T-helper 2 cell treated with Interferon-gamma antibody and Interleukin-4, amounts not matched to agents 5 μg/mL and 100 μg/mL, for 36 hours (primary cell): ENCODE measurements around the gene ELAVL4.
"Not testable (repeated sequence)": the region's sequence is repeated elsewhere in the genome, so short reads cannot be mapped to it uniquely, and the experiment has no call there.

ENCODE experiments used
- DNase-seq: peaks from one replicate; pipeline ENCODE4 v3.0.0; 2021; ENCODE audit warnings: low spot score
- H3K27ac Mint-ChIP-seq: one replicate; pipeline ENCODE4 v1.8.0; 2021; ENCODE audit warnings: mild to moderate bottlenecking, mixed read lengths
- H3K27me3 Mint-ChIP-seq: one replicate; pipeline ENCODE4 v1.8.0; 2021; ENCODE audit warnings: low read depth, mixed read lengths
- H3K36me3 Mint-ChIP-seq: one replicate; pipeline ENCODE4 v1.8.0; 2021; ENCODE audit warnings: low read depth, mixed read lengths
- H3K4me1 Mint-ChIP-seq: one replicate; pipeline ENCODE4 v1.8.0; 2021; ENCODE audit warnings: low read depth, mixed read lengths
- H3K4me3 Mint-ChIP-seq: one replicate; pipeline ENCODE4 v1.8.0; 2022; ENCODE audit warnings: mild to moderate bottlenecking, moderate library complexity, mixed read lengths
- H3K9me3 Mint-ChIP-seq: one replicate; pipeline ENCODE4 v1.8.0; 2021; ENCODE audit warnings: mixed read lengths

Gene ELAVL4

DNA sequence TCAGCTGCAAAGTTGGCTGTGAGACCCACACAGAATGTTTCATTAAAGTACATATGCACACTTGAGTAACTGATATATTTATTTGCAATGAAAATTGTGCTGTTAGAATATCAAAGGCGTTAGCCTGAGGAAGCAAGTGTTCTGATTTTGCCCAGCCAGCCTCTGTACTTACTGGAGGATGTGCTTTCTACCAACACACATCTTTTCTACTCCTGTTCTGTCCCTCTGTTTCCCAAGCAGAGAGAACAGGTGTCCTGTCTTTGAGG, 31.4 kb downstream of the ELAVL4 start:
- Mint-ChIP-seq H3K4me3 (no peak overlapping the region), H3K36me3 (no peaks in the 10 kb centered on the region), H3K27me3 (no peaks in the 10 kb centered on the region), H3K27ac (no peak overlapping the region), H3K9me3 (no peaks in the 10 kb centered on the region), H3K4me1 (no peaks in the 10 kb centered on the region)
- DNase-seq, result no peak

- no peaks in the 10 kb centered on the region for H3K27me3 Mint-ChIP-seq
Measured at GRCh38 chr1:50147191-50147850, 38.6 kb downstream of the ELAVL4 start.

GRCh38 chr1:50148142-50148923, 39.6 kb downstream of the ELAVL4 start:
- Mint-ChIP-seq H3K4me1 (no peaks in the 10 kb centered on the region), H3K36me3 (no peaks in the 10 kb centered on the region), H3K27ac (no peak overlapping the region), H3K9me3 (no peaks in the 10 kb centered on the region), H3K27me3 (no peaks in the 10 kb centered on the region), H3K4me3 (no peak overlapping the region)
- no peak for DNase-seq

More at GRCh38 chr1:50147191-50147850, 38.6 kb downstream of the ELAVL4 start:
- Mint-ChIP-seq H3K36me3 (no peaks in the 10 kb centered on the region), H3K9me3 (no peaks in the 10 kb centered on the region), H3K27ac (no peak overlapping the region), H3K4me1 (no peaks in the 10 kb centered on the region), H3K4me3 (no peak overlapping the region)
- DNase-seq, result no peak

DNA sequence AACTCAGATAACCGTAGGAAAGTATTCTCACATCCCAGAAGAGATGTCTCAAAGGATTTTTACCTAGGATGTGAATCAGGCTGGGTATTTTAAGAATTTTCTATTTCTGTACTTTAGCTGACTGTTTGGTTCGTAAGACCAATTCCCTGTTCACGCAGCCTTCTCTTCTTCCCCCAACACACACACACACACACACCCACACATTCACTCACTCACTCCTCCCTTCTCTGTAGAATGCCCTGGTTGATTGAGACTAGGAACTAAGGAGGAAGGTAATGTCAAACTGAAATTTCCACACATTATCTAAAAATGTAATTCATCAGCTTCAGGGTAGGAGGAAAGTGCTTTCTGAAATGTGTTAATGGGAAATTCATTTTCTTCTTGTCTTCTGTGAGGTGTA, 43.5 kb downstream of the ELAVL4 start:
- Mint-ChIP-seq H3K4me3 (no peak overlapping the region), H3K4me1 (no peaks in the 10 kb centered on the region), H3K27ac (no peak overlapping the region), H3K27me3 (no peaks in the 10 kb centered on the region), H3K36me3 (no peaks in the 10 kb centered on the region), H3K9me3 (no peaks in the 10 kb centered on the region)
- DNase-seq, result no peak

GRCh38 chr1:50155541-50155940, 46.8 kb downstream of the ELAVL4 start:
- H3K27ac Mint-ChIP-seq, result no peak overlapping the region
- no peaks in the 10 kb centered on the region for H3K27me3 Mint-ChIP-seq
- no peaks in the 10 kb centered on the region for H3K4me1 Mint-ChIP-seq
- no peaks in the 10 kb centered on the region for H3K9me3 Mint-ChIP-seq
- no peak for DNase-seq
- H3K36me3 Mint-ChIP-seq, result no peaks in the 10 kb centered on the region
- no peak overlapping the region for H3K4me3 Mint-ChIP-seq

DNA sequence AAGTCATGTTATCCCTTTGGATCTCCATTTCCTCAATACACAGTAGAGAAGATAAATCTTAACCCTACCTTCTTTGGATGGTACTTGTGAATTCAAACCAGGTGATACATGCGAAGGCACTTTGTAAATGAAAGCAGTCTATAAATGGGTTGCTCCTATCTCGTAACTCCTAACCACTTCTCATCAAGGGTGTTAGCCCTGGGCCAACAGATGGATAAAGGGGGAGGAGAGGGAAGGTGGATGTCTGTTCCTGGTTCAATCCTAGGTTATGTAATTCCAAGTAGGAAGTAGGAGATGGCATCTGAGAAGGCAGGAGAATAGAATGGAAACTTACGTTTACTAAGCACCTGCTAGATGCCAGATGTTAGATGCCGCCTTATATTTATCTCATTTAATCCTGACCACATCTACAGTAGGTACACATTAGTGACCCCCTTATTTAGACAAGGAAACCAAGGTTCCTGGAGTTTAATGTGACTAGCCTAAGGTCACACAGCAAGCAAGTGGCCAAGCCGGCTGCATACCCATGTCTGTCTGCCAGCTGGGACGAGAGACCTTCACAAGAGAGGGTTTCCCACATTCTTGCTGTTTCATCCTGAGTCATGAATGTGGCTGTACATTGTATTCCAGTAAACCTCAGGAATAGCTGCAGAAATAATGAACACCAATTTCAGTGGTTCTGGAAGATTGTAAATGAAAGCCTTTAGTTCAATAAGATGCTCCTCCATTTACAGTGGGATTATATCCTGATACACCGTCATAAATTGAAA, 47.7 kb downstream of the ELAVL4 start:
- Mint-ChIP-seq H3K9me3 (no peaks in the 10 kb centered on the region), H3K27ac (no peak overlapping the region), H3K4me1 (no peaks in the 10 kb centered on the region), H3K27me3 (no peaks in the 10 kb centered on the region), H3K36me3 (no peaks in the 10 kb centered on the region), H3K4me3 (no peak overlapping the region)
- DNase-seq, result no peak

GRCh38 chr1:50157306-50157941, 48.7 kb downstream of the ELAVL4 start:
- DNase-seq, result no peak
- H3K27ac Mint-ChIP-seq, result no peak overlapping the region
- no peaks in the 10 kb centered on the region for H3K9me3 Mint-ChIP-seq
- no peaks in the 10 kb centered on the region for H3K4me1 Mint-ChIP-seq
- no peaks in the 10 kb centered on the region for H3K36me3 Mint-ChIP-seq
- H3K4me3 Mint-ChIP-seq, result no peak overlapping the region
- no peaks in the 10 kb centered on the region for H3K27me3 Mint-ChIP-seq

GRCh38 chr1:50158421-50158820, 49.7 kb downstream of the ELAVL4 start:
- Mint-ChIP-seq H3K27me3 (no peaks in the 10 kb centered on the region), H3K4me3 (no peak overlapping the region), H3K27ac (no peak overlapping the region), H3K36me3 (no peaks in the 10 kb centered on the region), H3K4me1 (no peaks in the 10 kb centered on the region), H3K9me3 (no peaks in the 10 kb centered on the region)
- DNase-seq, result no peak

DNA sequence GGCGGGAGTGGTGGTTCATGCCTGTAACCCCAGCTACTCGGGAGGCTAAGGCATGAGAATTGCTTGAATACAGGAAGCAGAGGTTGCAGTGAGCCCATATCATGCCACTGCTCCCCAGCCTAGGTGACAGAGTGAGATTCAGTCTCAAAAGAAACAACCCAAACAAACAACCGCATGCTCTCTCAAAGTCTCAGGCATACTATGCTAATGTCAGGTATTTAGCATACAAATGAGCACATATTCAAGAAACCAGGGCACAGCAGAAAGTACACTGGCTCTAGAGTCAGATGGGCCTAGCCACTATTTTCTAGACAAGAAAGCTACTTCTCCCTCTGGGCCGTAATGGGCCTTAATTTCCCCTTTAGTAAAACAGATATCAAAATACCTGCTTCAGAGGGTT, 55.0 kb downstream of the ELAVL4 start:
- H3K4me3 Mint-ChIP-seq, result no peak overlapping the region
- H3K4me1 Mint-ChIP-seq, result no peaks in the 10 kb centered on the region
- DNase-seq, result no peak
- no peaks in the 10 kb centered on the region for H3K9me3 Mint-ChIP-seq
- H3K36me3 Mint-ChIP-seq, result no peaks in the 10 kb centered on the region
- H3K27ac Mint-ChIP-seq, result no peak overlapping the region
- no peaks in the 10 kb centered on the region for H3K27me3 Mint-ChIP-seq

- DNase-seq, H3K9me3 Mint-ChIP-seq, H3K27ac Mint-ChIP-seq, H3K4me3 Mint-ChIP-seq, H3K36me3 Mint-ChIP-seq, H3K4me1 Mint-ChIP-seq, H3K27me3 Mint-ChIP-seq: not testable (repeated sequence)
Measured at GRCh38 chr1:50166351-50166750, 57.6 kb downstream of the ELAVL4 start.

- no peak for DNase-seq
- Mint-ChIP-seq H3K9me3 (no peaks in the 10 kb centered on the region), H3K4me1 (no peaks in the 10 kb centered on the region), H3K27ac (no peak overlapping the region), H3K4me3 (no peak overlapping the region), H3K36me3 (no peaks in the 10 kb centered on the region), H3K27me3 (no peaks in the 10 kb centered on the region)
Measured at GRCh38 chr1:50172299-50172698, 63.6 kb downstream of the ELAVL4 start.

GRCh38 chr1:50174101-50174500, 65.4 kb downstream of the ELAVL4 start:
- H3K36me3 Mint-ChIP-seq, result no peaks in the 10 kb centered on the region
- H3K27ac Mint-ChIP-seq, result no peak overlapping the region
- no peak overlapping the region for H3K4me3 Mint-ChIP-seq
- no peak for DNase-seq
- H3K4me1 Mint-ChIP-seq, result no peaks in the 10 kb centered on the region
- no peaks in the 10 kb centered on the region for H3K27me3 Mint-ChIP-seq
- H3K9me3 Mint-ChIP-seq, result no peaks in the 10 kb centered on the region

GRCh38 chr1:50175719-50176639, 67.3 kb downstream of the ELAVL4 start:
- H3K9me3 Mint-ChIP-seq, result no peaks in the 10 kb centered on the region
- no peaks in the 10 kb centered on the region for H3K4me1 Mint-ChIP-seq
- no peak for DNase-seq
- H3K27me3 Mint-ChIP-seq, result no peaks in the 10 kb centered on the region
- no peak overlapping the region for H3K27ac Mint-ChIP-seq
- no peak overlapping the region for H3K4me3 Mint-ChIP-seq
- no peaks in the 10 kb centered on the region for H3K36me3 Mint-ChIP-seq
